Limb (tissue), 2 donors: ENCODE results near the gene GPR89A.
"Not testable (repeated sequence)": the region's sequence is repeated elsewhere in the genome, so short reads cannot be mapped to it uniquely, and the experiment has no call there.

Experiments
- DNase-seq, 2 donors: peaks; one replicate each; pipeline ENCODE4 v3.0.0-alpha.2; 2016; ENCODE audit errors: extremely low spot score in 2 of 2

Gene GPR89A

DNA sequence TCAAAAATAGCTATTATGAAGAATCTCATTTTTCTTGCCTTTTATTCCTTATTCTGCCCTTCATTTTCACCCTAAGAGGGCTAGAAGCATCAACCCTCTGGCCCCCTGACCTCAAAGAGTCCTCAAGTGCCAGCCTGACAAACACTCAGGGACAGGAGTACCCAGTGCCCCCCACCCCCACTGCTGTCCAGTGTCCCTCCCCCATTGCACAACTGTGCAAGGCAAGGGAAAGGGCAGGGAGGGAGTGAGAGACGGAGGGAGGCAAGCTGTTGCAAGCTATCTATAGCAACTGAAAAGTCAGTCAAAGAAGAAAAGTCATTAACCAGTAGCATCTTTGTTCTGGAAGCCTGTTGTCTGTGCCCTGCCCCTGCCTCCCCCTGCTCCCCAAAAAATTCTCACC, 78.3 kb downstream of the GPR89A start:
- not testable (repeated sequence) for DNase-seq

DNA sequence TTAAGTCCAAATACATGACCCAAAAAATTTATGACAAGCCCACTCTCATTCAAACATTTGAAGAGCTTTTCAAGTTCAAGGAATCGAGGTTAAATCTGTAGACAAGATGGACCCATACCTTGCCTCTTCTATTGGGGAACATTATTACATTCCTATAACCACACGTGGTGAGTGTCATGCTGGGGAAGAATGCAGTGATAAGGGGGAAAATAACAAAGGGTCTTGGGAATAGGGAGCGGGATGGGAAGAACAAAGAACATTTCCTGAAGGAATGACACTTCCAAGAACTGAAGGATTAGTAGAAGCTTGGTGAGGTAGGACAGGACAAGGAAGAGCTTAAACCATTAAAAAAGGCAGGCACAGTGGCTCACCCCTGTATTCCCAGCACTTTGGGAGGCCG, 80.5 kb downstream of the GPR89A start:
- DNase-seq, result no peak

DNA sequence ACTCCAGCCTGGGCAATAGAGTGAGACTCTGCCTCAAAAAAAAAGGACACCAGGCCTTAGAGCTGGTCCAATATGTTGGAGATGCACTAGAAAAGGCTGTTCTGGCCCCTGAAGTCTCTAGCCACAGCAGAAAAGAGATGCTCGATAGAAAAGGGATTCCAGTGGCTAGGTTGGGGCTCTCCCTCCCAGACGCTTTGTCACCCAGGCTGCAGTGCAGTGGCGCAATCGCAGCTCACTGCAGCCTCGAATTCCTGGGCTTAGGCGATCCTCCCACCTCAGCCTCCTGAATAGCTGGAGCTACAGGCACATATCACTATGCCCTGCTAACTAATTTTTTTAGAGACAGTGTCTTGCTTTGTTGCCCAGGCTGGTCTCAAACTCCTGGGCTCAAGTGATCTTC, 81.1 kb downstream of the GPR89A start:
- no peak for DNase-seq

DNA sequence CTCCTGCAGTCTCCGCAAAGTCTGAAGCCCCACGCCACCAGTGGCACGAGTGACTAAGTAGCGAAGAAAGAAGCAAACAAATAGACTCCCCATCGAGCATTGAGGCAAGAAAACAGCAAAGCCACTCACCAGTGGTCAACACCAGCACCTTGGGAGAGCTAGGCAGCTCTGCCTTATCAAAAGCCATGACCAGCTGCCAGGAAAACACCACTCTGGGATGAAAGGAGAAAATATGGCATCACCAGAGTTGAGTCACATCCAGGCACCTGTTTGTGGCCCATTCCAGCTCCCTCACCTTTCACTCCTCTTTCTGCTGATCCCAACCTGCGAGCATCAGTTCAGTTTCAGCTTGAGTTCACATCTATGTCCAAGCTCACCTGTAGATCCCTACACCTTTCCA, 82.1 kb downstream of the GPR89A start:
- no peak for DNase-seq

DNA sequence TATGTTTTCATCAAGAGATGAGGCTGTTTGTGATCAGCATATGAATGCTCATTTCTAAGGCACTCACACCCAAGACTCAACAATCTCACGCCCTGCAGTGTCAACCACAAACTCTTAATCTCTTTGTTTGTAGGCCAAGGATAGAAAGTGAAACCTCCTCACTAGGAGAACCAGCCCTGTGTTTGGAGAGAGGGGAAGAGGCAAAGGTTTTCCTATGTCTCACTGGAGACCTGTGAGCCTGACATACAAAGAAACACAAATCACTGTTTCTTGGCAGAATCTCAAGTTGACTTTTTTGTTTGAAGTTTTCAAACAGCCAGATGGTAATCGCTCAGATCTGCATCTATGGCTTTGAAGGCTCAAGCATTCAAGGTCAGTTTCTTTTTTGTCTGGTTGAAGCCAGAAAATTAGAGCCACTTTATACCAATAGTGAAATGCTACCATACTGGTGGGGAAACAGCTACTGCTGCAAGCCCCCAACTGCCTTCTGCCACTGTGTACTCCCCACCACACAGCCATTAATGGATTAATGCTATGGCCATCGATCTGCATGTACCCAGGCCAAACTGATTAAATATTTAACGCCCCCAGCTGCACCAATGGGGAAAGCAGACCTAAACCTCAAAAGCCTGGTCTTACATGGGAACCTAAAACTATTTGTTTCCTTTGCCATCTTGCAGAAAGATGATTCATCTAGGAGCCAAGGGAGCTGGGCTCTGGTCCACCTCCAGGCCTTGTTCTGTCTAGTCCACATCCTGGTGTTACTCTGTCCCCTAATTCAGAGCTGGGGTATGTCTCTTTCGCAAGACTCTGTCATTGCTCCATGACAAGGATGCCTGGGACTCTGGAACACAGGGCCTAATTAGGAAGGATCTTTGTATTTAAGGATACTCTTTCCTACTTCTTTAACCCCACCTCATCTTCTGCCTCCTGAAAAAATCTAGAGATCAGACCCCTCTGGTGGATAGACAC, 83.1 kb downstream of the GPR89A start:
- DNase-seq, result no peak

DNA sequence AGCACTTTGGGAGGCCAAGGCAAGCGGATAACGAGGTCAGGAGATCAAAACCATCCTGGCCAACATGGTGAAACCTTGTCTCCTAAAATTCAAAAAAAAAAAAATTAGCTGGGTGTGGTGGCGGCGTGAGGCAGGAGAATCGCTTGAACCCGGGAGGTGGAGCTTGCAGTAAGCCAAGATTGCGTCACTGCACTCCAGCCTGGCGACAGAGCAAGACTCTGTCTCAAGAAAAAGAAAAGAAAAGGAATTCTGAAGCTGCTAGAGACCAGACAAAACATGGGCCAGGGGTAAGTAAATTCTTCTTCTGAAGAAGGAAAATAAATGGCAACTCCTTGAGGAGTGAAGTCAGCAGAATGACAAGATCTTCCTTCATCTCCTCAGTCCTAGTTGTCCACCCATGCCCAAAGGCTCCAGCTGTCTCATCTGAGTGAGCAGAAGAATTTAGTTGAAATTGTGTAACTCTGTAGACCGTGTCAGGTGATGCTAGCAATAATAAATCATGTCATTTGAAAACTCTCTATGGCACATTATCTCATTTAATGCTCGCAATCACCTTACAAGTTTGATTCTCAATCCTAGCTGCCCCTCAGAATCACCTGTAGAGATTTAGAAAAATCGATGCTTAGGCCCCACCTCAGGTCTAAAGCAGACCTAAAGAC, 85.1 kb downstream of the GPR89A start:
- DNase-seq, result no peak

DNA sequence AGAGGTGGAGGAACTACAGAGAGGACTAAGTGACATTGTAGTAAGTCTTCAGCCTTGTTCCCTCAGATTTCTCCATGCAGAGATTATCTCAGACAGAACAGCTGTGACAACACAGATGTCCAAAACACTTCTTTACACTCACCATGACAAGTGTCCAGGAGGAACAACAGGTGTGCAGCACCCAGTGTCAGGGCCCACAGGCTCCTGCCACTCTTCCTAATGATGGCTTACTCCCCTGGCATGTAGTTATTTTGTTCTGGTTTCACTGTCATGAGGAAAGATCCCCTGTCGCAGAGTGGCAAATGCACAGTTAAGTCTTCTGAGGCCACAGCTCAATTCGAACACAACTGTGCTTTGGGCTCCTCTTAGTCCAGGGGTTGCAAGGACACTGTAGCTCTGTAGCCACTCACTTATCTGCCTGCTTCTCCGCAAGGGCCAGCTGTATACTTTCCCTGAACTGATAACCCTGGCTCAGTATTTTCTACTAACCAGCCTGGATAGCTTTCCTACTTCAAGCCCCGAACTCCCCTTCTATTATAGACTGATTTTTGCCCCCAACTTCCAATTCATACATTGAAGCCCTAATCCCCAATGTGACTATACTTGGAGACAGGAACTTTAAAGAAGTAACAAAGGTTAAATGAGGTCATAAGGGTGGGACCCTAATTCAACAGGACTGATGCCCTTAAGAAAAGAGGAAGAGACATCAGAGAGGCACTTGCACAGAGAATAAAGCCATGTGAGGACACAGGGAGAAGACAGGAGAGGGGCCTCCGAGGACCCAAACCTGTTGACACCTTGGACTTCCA, 88.2 kb downstream of the GPR89A start:
- peak in 1 of 2 donors; percentile 12 for DNase-seq

DNA sequence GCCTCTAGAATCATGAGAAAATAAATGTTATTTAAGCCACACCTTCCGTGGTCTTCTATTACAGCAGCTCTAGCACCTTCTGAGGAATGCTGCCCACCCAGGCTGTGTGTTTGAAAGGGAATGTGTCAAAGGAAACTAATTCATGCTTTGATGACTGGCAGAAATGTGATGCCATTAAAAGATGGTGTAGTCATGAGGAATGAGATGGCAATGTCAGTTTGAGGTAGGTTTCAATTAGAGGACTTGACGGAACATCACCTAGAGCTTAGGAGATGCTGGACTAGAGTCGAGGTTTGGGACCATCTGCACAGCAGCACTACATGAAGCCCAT, 88.8 kb downstream of the GPR89A start:
- no peak for DNase-seq

DNA sequence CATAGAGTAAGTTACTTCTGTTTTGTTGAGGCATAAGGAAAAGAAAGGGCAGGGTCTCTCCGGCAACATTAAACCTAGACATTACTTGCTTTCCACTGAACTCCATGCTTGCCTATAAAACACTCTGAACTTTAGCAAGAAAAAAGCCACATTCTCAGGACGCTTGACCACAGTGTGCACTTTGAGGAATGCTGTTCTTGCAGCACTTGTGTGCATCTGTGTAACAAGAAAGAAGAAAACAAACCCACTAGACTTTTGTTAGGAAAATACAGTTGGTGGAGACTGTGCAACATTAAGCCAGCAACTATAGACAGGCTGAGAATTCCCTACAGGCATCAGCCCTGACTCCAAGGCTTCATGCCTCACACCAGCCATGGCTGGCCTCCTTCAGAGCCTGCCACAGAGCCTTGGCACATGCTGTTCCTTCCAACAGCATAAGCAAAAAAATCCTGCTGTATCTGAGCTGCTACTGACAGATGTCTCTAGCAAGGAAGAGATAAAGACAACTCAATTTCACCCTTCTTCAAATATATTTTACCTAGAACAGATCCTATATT, 93.6 kb downstream of the GPR89A start:
- DNase-seq, result no peak

DNA sequence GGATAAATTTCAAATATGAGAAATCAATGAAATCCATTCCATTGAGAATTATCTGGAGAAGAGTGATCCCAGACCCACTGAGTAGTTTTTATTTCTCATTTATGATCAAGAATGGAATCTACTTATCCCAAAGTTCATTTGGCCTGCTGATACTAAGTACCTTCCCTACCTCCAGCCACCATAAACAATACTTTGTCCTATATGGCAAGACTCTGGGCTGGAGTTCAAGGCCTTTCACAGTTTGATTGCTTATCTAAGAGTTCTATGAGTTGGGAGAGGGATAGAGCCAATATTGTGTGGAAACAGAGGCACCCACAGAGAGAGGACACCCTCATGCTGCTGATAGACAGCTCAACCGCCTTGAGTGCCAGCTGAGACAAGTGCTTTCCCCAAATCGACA, 94.3 kb downstream of the GPR89A start:
- no peak for DNase-seq

DNA sequence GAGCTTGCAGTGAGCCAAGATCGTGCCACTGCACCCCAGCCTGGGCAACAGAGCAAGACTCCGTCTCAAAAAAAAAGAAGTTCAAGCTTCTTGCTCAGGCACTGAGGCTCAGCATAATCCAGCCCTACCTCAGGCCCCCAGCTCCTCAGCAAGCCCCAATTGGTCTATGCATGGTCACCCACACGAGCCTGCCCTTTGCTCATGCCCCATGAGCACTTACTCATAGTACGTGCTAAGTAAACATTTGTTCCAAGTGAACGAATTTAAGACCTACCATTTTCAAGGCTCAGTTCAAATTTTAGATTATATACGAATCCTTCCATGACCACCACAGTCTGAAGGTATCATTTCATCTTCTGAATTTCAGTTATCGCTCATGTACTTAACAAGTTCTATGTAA, 95.0 kb downstream of the GPR89A start:
- DNase-seq, result no peak

DNA sequence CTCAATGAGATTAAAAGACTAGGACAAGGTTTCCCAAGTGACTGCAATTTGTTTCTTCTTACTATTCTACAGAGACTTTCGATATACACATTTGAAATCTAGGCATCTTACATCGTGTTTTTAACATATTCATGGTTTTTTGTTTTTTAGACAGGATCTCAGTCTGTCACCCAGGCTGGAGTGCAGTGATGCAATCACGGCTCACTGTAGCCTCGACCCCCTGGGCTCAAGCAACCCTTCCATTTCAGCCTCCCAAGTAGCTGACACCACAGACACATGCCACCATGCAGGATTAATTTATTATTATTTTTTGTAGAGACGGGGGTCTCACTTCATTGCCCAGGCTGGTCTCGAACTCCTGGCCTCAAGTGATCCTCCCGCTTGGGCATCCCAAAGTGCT, 97.8 kb downstream of the GPR89A start:
- no peak for DNase-seq

DNA sequence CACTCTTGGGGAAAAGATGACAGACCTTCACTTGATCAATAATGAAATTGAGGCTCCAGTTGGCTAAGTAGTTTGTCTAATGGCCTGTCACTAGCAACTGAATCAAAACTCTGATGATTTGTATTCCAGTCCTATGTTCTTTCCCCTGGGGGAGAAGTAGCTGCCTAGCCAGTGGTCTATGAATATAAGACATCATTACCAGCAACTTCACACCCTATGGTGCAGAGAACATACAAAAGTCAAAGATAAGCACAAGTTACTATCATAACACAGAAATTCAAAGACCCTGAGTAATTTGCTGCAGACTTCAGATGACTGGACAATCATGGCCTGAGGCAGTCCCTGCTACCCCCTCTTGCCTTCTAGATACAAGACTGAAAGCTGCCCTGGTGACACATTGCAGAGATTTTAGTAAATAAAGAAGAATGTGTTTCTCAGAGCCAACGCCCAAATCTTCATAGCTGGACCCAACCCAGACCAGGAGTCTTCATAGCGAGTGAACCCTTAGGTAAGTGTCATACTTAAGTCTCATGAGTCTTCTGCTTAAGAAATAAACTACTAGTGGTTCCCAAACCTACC, 98.4 kb downstream of the GPR89A start:
- no peak for DNase-seq

DNA sequence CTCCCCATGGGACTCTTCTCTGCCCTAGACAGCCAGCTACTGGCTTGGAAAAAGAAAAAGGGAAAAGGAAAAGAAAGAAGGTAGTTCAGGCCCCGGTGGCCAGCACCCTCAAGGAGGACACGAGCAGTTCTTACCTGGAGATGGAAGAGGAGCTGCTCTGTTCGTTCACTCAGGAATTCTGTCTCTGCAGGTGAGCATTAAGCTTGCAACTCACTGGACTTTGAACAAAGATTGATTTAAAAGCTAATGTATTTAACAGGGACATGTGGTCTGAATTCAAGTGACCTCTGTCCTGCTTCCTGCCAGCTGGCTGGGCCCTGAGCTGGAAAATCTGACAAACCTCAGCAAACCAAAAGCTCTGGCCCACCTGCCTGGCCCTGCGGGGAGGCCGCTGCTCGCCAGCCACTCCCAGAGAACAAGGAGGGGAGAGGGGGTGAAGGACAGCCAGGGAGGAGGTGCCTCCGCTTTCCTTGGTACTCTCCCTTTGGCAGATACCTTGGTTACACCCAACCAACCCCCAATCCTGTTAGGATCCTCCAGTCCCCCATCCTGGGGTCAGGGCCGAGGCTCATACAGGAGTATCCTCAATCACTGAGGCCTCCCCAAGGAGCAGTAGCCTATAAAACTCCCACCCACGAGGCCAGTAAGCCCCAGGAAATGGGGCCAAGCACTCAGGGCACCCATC, 99.5 kb downstream of the GPR89A start, which contains the start of gene PDZK1:
PDZK1 (minus strand) TSS at position 186 of the 685 bp plus-strand sequence. CDS start 19,347 bp downstream, outside the sequence.
- DNase-seq, result no peak

DNA sequence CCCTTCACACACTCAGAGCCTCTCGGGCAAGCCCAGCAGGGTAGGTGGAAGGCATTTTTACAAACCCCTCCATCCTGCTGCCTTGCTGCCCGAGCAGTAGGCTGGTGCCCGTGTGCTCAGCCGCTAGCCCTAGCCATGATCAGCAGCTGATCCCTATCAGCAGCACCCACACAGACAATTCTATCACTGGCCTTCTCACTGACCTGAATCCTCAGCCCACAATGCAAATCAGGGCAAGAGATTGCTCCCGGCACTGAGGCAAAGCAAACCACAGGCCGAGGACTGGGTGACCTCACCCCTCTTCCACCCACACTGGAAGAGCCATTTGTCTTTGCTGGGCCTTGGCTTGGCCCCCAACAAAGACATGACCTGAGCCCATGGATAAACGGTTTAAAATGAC, 100.3 kb downstream of the GPR89A start:
- DNase-seq, result no peak

DNA sequence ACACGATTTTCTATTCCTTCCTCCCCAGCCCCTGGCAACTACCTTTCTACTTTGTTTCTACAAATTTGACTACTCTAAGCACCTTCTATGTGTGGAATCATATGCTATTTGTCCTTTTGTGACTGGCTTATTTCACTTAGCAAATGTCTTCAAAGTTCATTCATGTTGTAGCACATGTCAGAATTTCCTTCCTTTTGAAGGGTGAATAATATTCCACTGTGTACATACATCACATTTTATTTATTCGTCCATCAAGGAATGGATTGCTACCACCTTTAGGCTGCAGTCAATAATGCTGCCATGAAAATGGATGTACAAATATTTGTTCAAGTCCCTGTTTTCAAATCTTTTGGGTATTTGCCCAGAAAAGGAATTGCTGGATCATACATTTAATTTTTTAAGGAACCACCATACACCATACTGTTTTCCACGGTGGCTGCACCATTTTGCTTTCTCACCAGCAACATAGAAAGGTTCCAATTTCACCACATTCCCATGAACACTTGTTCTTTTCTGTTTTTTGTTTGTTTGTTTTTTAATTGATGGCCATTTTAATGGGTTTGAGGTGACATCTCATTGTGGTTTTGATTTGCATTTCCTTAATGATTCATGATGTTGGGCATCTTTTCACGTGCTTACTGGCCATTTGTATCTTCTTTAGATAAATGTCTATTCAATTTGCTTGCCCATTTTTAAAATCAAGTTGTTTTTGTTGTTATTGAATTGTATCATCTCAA, 102.7 kb downstream of the GPR89A start:
- no peak for DNase-seq

DNA sequence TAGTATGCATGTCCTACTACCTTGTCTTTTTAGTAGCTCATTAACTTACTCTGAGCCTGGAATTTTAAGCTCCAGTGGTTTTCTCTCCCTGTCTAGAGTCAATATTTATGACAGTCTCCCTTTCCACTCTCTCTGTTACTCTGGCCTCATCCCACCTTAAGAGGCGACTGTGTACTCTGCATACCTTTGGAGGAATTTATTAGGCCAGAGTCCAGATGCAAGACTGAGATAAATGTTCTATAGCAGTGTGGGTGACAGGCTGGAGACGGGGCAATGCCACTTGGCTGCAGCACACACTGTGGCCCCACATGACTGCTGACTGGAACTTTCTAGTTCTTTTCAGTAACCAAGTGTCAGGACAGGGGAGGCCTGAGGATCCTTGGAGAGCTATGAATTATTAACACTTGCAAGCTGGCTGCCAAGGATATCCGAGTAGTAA, 103.4 kb downstream of the GPR89A start:
- no peak for DNase-seq

DNA sequence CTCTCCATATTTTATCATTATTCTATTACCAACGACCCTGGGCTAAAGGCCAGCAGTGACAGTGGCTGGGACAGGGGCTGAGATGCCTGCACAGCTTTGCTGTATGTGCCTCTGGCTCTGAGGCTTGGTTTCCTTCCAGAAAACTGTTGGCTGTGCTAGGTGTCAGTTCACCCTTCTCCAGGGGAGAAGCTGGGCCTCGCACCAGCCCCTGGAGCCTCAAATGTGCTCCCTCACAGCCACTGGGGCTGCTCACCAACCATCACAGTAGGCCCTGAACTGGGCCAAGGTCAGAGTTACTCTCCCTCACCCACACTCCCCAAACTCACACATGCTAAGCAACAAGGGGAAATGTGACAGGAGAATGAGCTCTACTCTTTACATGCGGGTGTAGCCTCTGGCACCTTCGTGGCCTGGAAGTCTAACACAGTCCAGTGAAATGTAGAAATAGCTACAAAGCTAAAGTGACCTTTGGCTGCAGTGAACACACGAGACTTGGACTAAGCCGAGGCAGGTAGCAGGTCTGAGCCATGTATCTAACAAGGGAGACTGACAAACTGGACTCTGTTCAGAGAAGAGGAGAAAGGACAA, 106.8 kb downstream of the GPR89A start:
- no peak for DNase-seq

DNA sequence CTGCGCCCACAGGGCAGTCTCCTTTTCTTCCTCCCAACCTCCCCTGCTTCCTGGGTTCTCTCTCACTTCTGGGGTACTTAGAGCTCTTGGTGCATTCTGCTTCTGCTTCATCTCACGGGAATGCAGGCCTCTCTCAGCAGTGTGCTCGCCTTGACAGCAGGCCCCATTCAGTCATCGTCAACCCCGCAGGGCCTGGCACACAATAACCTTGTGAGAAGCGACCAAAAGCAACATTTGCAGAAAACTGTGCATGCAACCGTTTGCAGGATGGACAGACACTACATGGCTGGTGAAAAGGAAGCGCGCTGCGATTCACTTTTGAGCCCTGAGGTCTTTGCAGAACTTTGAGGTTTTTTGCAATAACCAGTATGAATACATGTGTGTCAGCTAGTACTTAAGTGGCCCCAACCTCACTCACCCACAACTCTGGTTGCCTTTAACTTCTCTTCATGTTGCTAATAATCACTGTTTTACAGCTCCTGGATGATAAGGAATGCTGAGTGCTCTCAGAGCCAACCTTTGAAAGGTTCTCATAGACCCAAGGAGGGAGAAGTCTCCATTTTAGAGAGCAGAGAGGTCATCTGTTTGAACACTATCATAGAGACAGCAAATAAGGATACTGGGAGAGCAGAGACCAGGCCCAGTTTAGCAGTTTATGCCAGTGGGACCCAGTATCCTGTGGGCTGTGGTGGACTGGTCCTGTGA, 109.0 kb downstream of the GPR89A start:
- DNase-seq, result no peak
